Vagina (tissue), 2 donors: Measurements from ENCODE around the gene ABHD16B.

Experiments
- POLR2AphosphoS5 ChIP-seq, 2 donors: sonication (generic); formaldehyde crosslinking; IDR thresholded peaks; one replicate each; pipeline ENCODE4 v1.9.0; 2017; ENCODE audit warnings: antibody characterized with exemption in 2 of 2, mild to moderate bottlenecking in 2 of 2, low read depth in 1 of 2; ENCODE audit not compliant: insufficient read depth in 1 of 2
- TF ChIP-seq, protein P1 (sequence below), 3 experiments: fragments of 450-650 bp in 2 of 3; fragments of 200-600 bp in 1 of 3; sonication (generic) in 1 of 3; IDR thresholded peaks; one replicate each; pipeline ENCODE4 v1.5.1; 2017 to 2019; ENCODE audit warnings: antibody characterized with exemption in 3 of 3, mild to moderate bottlenecking in 2 of 3, moderate library complexity in 2 of 3

DNA sequence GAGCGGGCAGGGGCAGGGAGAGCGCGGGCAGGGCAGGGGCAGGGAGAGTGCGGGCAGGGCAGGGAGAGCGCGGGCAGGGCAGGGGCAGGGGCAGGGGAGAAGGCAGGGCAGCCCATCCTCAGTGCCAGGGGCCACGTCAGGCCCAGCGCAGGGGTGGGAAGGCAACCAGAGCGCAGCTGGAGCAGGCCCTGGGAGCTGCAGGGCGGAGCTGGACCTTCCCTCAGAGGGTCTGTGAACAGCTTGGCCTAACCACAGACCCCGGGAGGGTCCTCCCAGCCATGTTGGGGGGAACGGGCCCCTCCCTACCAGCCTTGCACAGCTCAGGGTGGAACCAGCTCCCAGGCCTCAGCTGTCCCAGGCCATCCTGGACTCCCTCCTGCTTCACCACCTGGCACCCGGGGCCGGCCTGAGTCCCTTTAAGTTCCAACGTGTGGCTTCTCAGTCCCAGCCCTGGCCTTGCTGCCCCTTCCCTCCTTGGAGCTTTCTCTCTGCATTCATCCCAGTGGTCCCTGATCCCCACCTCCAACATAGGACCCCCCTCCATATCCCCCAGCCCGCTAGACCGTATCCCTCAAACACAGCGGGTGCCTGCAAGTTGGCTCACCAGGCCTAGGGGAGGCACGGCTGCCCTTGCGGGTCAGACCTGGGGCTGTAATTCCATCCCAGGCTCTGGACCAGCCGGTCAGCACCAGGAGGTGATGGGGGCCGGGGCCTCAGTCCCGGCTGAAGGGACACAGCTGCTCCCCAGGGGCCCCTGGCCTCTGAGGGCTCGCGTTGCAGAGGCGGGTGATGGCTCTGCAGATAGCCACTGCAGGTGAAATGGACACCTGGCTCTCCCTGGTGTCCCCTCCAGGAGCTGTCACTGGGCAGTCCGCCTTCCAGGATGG is 24.6 kb upstream of the ABHD16B start:
- TF ChIP-seq, protein P1, sequence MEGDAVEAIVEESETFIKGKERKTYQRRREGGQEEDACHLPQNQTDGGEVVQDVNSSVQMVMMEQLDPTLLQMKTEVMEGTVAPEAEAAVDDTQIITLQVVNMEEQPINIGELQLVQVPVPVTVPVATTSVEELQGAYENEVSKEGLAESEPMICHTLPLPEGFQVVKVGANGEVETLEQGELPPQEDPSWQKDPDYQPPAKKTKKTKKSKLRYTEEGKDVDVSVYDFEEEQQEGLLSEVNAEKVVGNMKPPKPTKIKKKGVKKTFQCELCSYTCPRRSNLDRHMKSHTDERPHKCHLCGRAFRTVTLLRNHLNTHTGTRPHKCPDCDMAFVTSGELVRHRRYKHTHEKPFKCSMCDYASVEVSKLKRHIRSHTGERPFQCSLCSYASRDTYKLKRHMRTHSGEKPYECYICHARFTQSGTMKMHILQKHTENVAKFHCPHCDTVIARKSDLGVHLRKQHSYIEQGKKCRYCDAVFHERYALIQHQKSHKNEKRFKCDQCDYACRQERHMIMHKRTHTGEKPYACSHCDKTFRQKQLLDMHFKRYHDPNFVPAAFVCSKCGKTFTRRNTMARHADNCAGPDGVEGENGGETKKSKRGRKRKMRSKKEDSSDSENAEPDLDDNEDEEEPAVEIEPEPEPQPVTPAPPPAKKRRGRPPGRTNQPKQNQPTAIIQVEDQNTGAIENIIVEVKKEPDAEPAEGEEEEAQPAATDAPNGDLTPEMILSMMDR (IDR thresholded peaks at IDR 0.05) = no peak
- no peak for TF ChIP-seq POLR2AphosphoS5 (IDR thresholded peaks at IDR 0.05; ENCODE audit: insufficient read depth in 1 of 2, low read depth in 1 of 2)
